ENCODE measurements around the gene TMEM179B. TPM values are rescaled to one million over a fixed set of nuclear protein-coding genes. Genes with fewer than 3 reads are reported as not detected.
"Not testable (repeated sequence)": the region's sequence is repeated elsewhere in the genome, so short reads cannot be mapped to it uniquely, and the experiment has no call there.

Gene TMEM179B
- total and polyA plus RNA-seq, 9 donors = 22.1 to 33.8 (median 29.7) TPM

GRCh38 chr11:62804310-62805075, 17.3 kb downstream of the TMEM179B start:
- Histone ChIP-seq H3K27ac (ENCODE audit: low read length) (peak overlapping the region; percentile 93), H3K4me1 (ENCODE audit: control insufficient read depth, insufficient read depth, low read length) (peaks cover 31% of the 10 kb centered on the region), H3K36me3 (ENCODE audit: control insufficient read depth, insufficient read depth, low read length) (peaks cover 49% of the 10 kb centered on the region), H3K27me3 (ENCODE audit: control insufficient read depth, insufficient read depth, low read length) (no peaks in the 10 kb centered on the region), H3K9me3 (replicated peaks; ENCODE audit: control insufficient read depth, low read depth, low read length) (no peaks in the 10 kb centered on the region), H3K4me3 (ENCODE audit: low read length) (peak overlapping the region; percentile 69)
- peak; percentile 48 for DNase-seq
- 0% methylated on average over 6 of the region's 14 CpGs for whole genome bisulfite sequencing (ENCODE audit: insufficient coverage)

- under 1% methylated on average over 73 of the region's 77 CpGs for WGBS (ENCODE audit: insufficient coverage)
- Histone ChIP-seq H3K4me3 (ENCODE audit: low read length) (peak within 1 kb of the TSS; percentile 69), H3K4me1 (ENCODE audit: control insufficient read depth, insufficient read depth, low read length) (peaks cover 31% of the 10 kb centered on the region)
These were observed 18.1 kb downstream of the TMEM179B start, which contains the start of gene NXF1 for GRCh38 chr11:62805076-62805892. TSS of gene NXF1 (minus strand) at chr11:62805440. CDS start at chr11:62805356, 84 bp downstream.

GRCh38 chr11:62805961-62806441, 18.8 kb downstream of the TMEM179B start:
- Histone ChIP-seq H3K36me3 (ENCODE audit: control insufficient read depth, insufficient read depth, low read length) (peaks cover 34% of the 10 kb centered on the region), H3K9me3 (replicated peaks; ENCODE audit: control insufficient read depth, low read depth, low read length) (no peaks in the 10 kb centered on the region), H3K4me3 (ENCODE audit: low read length) (peak overlapping the region; percentile 69), H3K27ac (ENCODE audit: low read length) (peak overlapping the region; percentile 87), H3K27me3 (ENCODE audit: control insufficient read depth, insufficient read depth, low read length) (no peaks in the 10 kb centered on the region), H3K4me1 (ENCODE audit: control insufficient read depth, insufficient read depth, low read length) (peaks cover 31% of the 10 kb centered on the region)
- peak; percentile 39 for DNase-seq
- WGBS (ENCODE audit: insufficient coverage) = 19% methylated on average over 8 of the region's 12 CpGs

More at GRCh38 chr11:62805076-62805892, 18.1 kb downstream of the TMEM179B start, which contains the start of gene NXF1:
- peak; percentile 97 for DNase-seq
- Histone ChIP-seq H3K27ac (ENCODE audit: low read length) (peak within 1 kb of the TSS; percentile 93), H3K9me3 (replicated peaks; ENCODE audit: control insufficient read depth, low read depth, low read length) (no peaks in the 10 kb centered on the region), H3K27me3 (ENCODE audit: control insufficient read depth, insufficient read depth, low read length) (no peaks in the 10 kb centered on the region), H3K36me3 (ENCODE audit: control insufficient read depth, insufficient read depth, low read length) (peaks cover 42% of the 10 kb centered on the region)

- peak; percentile 45 for DNase-seq
- no peak overlapping the region for H3K4me3 ChIP-seq (ENCODE audit: low read length)
- H3K27me3 ChIP-seq (ENCODE audit: control insufficient read depth, insufficient read depth, low read length) = no peaks in the 10 kb centered on the region
- peaks cover 28% of the 10 kb centered on the region for H3K36me3 ChIP-seq (ENCODE audit: control insufficient read depth, insufficient read depth, low read length)
- H3K27ac ChIP-seq (ENCODE audit: low read length) = peak overlapping the region; percentile 87
- H3K9me3 ChIP-seq (replicated peaks; ENCODE audit: control insufficient read depth, low read depth, low read length) = no peaks in the 10 kb centered on the region
- H3K4me1 ChIP-seq (ENCODE audit: control insufficient read depth, insufficient read depth, low read length) = peaks cover 31% of the 10 kb centered on the region
- WGBS (ENCODE audit: insufficient coverage) = 60% methylated on average over 3 of the region's 5 CpGs
These were observed 19.5 kb downstream of the TMEM179B start for GRCh38 chr11:62806611-62807121.

- H3K9me3 ChIP-seq (replicated peaks; ENCODE audit: control insufficient read depth, low read depth, low read length) = no peaks in the 10 kb centered on the region
- no peaks in the 10 kb centered on the region for H3K27me3 ChIP-seq (ENCODE audit: control insufficient read depth, insufficient read depth, low read length)
- H3K4me3 ChIP-seq (ENCODE audit: low read length) = no peak overlapping the region
- no peak for DNase-seq
- H3K27ac ChIP-seq (ENCODE audit: low read length) = no peak overlapping the region
- H3K4me1 ChIP-seq (ENCODE audit: control insufficient read depth, insufficient read depth, low read length) = peaks cover 16% of the 10 kb centered on the region
- WGBS (ENCODE audit: insufficient coverage) = 15% methylated on average over 1 of the region's 1 CpG
- peaks cover 23% of the 10 kb centered on the region for H3K36me3 ChIP-seq (ENCODE audit: control insufficient read depth, insufficient read depth, low read length)
These were observed 23.5 kb downstream of the TMEM179B start for GRCh38 chr11:62810748-62811147.

GRCh38 chr11:62811659-62812058, 24.5 kb downstream of the TMEM179B start:
- no peak overlapping the region for H3K4me3 ChIP-seq (ENCODE audit: low read length)
- H3K27me3 ChIP-seq (ENCODE audit: control insufficient read depth, insufficient read depth, low read length) = no peaks in the 10 kb centered on the region
- no peaks in the 10 kb centered on the region for H3K9me3 ChIP-seq (replicated peaks; ENCODE audit: control insufficient read depth, low read depth, low read length)
- peaks cover 30% of the 10 kb centered on the region for H3K36me3 ChIP-seq (ENCODE audit: control insufficient read depth, insufficient read depth, low read length)
- 86% methylated on average over 1 of the region's 2 CpGs for WGBS (ENCODE audit: insufficient coverage)
- H3K27ac ChIP-seq (ENCODE audit: low read length) = no peak overlapping the region
- H3K4me1 ChIP-seq (ENCODE audit: control insufficient read depth, insufficient read depth, low read length) = peaks cover 7% of the 10 kb centered on the region
- no peak for DNase-seq

GRCh38 chr11:62816557-62816956, 29.4 kb downstream of the TMEM179B start:
- WGBS (ENCODE audit: insufficient coverage) = 83% methylated on average over 1 of the region's 8 CpGs
- Histone ChIP-seq H3K27me3 (ENCODE audit: control insufficient read depth, insufficient read depth, low read length) (no peaks in the 10 kb centered on the region), H3K4me1 (ENCODE audit: control insufficient read depth, insufficient read depth, low read length) (no peaks in the 10 kb centered on the region), H3K36me3 (ENCODE audit: control insufficient read depth, insufficient read depth, low read length) (peaks cover 48% of the 10 kb centered on the region), H3K27ac (ENCODE audit: low read length) (no peak overlapping the region), H3K9me3 (replicated peaks; ENCODE audit: control insufficient read depth, low read depth, low read length) (no peaks in the 10 kb centered on the region), H3K4me3 (ENCODE audit: low read length) (no peak overlapping the region)
- no peak for DNase-seq

GRCh38 chr11:62817129-62817528, 29.9 kb downstream of the TMEM179B start:
- Histone ChIP-seq H3K9me3 (replicated peaks; ENCODE audit: control insufficient read depth, low read depth, low read length) (no peaks in the 10 kb centered on the region), H3K4me3 (ENCODE audit: low read length) (no peak overlapping the region), H3K27ac (ENCODE audit: low read length) (no peak overlapping the region), H3K36me3 (ENCODE audit: control insufficient read depth, insufficient read depth, low read length) (peaks cover 53% of the 10 kb centered on the region), H3K4me1 (ENCODE audit: control insufficient read depth, insufficient read depth, low read length) (no peaks in the 10 kb centered on the region), H3K27me3 (ENCODE audit: control insufficient read depth, insufficient read depth, low read length) (no peaks in the 10 kb centered on the region)
- no peak for DNase-seq
- WGBS (ENCODE audit: insufficient coverage) = 97% methylated on average over 2 of the region's 4 CpGs

GRCh38 chr11:62823677-62824076, 36.5 kb downstream of the TMEM179B start:
- DNase-seq = no peak
- Histone ChIP-seq H3K36me3 (ENCODE audit: control insufficient read depth, insufficient read depth, low read length) (peaks cover 78% of the 10 kb centered on the region), H3K27ac (ENCODE audit: low read length) (no peak overlapping the region), H3K9me3 (replicated peaks; ENCODE audit: control insufficient read depth, low read depth, low read length) (no peaks in the 10 kb centered on the region), H3K27me3 (ENCODE audit: control insufficient read depth, insufficient read depth, low read length) (no peaks in the 10 kb centered on the region), H3K4me1 (ENCODE audit: control insufficient read depth, insufficient read depth, low read length) (no peaks in the 10 kb centered on the region), H3K4me3 (ENCODE audit: low read length) (no peak overlapping the region)
- WGBS (ENCODE audit: insufficient coverage) = 90% methylated on average over 2 of the region's 3 CpGs

GRCh38 chr11:62828130-62828529, 40.9 kb downstream of the TMEM179B start:
- not testable (repeated sequence) for H3K27me3 ChIP-seq (ENCODE audit: control insufficient read depth, insufficient read depth, low read length); H3K9me3 ChIP-seq (replicated peaks; ENCODE audit: control insufficient read depth, low read depth, low read length); DNase-seq; H3K4me3 ChIP-seq (ENCODE audit: low read length); H3K27ac ChIP-seq (ENCODE audit: low read length)
- 86% methylated on average over 1 of the region's 8 CpGs for WGBS (ENCODE audit: insufficient coverage)
- Histone ChIP-seq H3K4me1 (ENCODE audit: control insufficient read depth, insufficient read depth, low read length) (peaks cover 22% of the 10 kb centered on the region), H3K36me3 (ENCODE audit: control insufficient read depth, insufficient read depth, low read length) (peaks cover 48% of the 10 kb centered on the region)

Data from muscle of leg (tissue), 11 donors.